WI38 (cell line): ENCODE data around the gene USP10.

ENCODE experiments used
- H3K4me3 ChIP-seq: 2 replicates; pipeline ENCODE4 v1.5.1; 2011; ENCODE audit warnings: low read depth, mild to moderate bottlenecking, control low read depth, low read length
- CTCF ChIP-seq: IDR thresholded peaks from 2 replicates; pipeline ENCODE4 v1.5.1; 2012; ENCODE audit warnings: low read depth, mild to moderate bottlenecking, control low read depth, low read length

Gene USP10

GRCh38 chr16:84787263-84787622, 87.4 kb downstream of the USP10 start:
- H3K4me3 ChIP-seq = no peak overlapping the region
- no peak for TF ChIP-seq CTCF

- H3K4me3 ChIP-seq = no peak overlapping the region
- no peak for TF ChIP-seq CTCF
Observed at GRCh38 chr16:84788920-84789391, 89.2 kb downstream of the USP10 start.

- no peak overlapping the region for H3K4me3 ChIP-seq
- TF ChIP-seq CTCF = no peak
Observed at GRCh38 chr16:84789431-84789830, 89.6 kb downstream of the USP10 start.

GRCh38 chr16:84790301-84790700, 90.5 kb downstream of the USP10 start:
- TF ChIP-seq CTCF = no peak
- no peak overlapping the region for H3K4me3 ChIP-seq

- no peak for TF ChIP-seq CTCF
Observed at GRCh38 chr16:84791088-84791487, 91.3 kb downstream of the USP10 start.

GRCh38 chr16:84791501-84791900, 91.7 kb downstream of the USP10 start:
- TF ChIP-seq CTCF = no peak
- no peak overlapping the region for H3K4me3 ChIP-seq

More at GRCh38 chr16:84791088-84791487, 91.3 kb downstream of the USP10 start:
- no peak overlapping the region for H3K4me3 ChIP-seq

- H3K4me3 ChIP-seq = no peak overlapping the region
- no peak for TF ChIP-seq CTCF
Observed at GRCh38 chr16:84794186-84794585, 94.4 kb downstream of the USP10 start.
